GM23338 (cell line): ENCODE data around the gene EPHA6.

Experiments
- CREB1 ChIP-seq: fragments of 250-450 bp; sonication (Bioruptor Pico); IDR thresholded peaks from 2 replicates; pipeline ENCODE4 v1.5.0; 2020; ENCODE audit warnings: low read depth, mild to moderate bottlenecking, moderate library complexity
- CTCF ChIP-seq, 2 experiments: fragments of 200-600 bp in 1 of 2; sonication (generic) in 1 of 2; conservative IDR thresholded peaks; 2 replicates each; pipeline versions ENCODE4 v1.5.1 to v1.6.1; 2016 to 2017; ENCODE audit warnings: antibody characterized with exemption in 2 of 2, low read depth in 2 of 2, mild to moderate bottlenecking in 2 of 2, moderate library complexity in 1 of 2
- ETS1 ChIP-seq: IDR thresholded peaks from 2 replicates; pipeline ENCODE4 v1.6.1; 2016; ENCODE audit warnings: antibody characterized with exemption
- EZH2 ChIP-seq: fragments of 200-600 bp; sonication (generic); IDR thresholded peaks from one replicate; pipeline ENCODE4 v1.8.0; 2017; ENCODE audit warnings: antibody characterized with exemption, mild to moderate bottlenecking, low read depth; ENCODE audit not compliant: unreplicated experiment
- EZH2phosphoT487 ChIP-seq: fragments of 200-600 bp; sonication (generic); IDR thresholded peaks from one replicate; pipeline ENCODE4 v1.8.1; 2018; ENCODE audit warnings: antibody characterized with exemption; ENCODE audit not compliant: unreplicated experiment
- JUNB ChIP-seq: IDR thresholded peaks from one replicate; pipeline ENCODE4 v1.6.1; 2016; ENCODE audit warnings: antibody characterized with exemption; ENCODE audit not compliant: unreplicated experiment
- NANOG ChIP-seq: IDR thresholded peaks from 2 replicates; pipeline ENCODE4 v1.6.1; 2016; ENCODE audit warnings: antibody characterized with exemption, borderline replicate concordance
- POLR2AphosphoS5 ChIP-seq: IDR thresholded peaks from 2 replicates; pipeline ENCODE4 v1.6.1; 2016; ENCODE audit warnings: antibody characterized with exemption, low read depth
- REST ChIP-seq: IDR thresholded peaks from one replicate; pipeline ENCODE4 v1.6.1; 2018; ENCODE audit warnings: antibody characterized with exemption; ENCODE audit not compliant: unreplicated experiment
- STAT1 ChIP-seq: IDR thresholded peaks from one replicate; pipeline ENCODE4 v1.6.1; 2016; ENCODE audit warnings: antibody characterized with exemption; ENCODE audit not compliant: unreplicated experiment
- ZNF114 ChIP-seq: fragments of 250-450 bp; sonication (Bioruptor Pico); IDR thresholded peaks from 2 replicates; pipeline ENCODE4 v1.5.0; 2020; ENCODE audit warnings: mild to moderate bottlenecking, moderate library complexity
- ZNF331 ChIP-seq: fragments of 250-450 bp; sonication (Bioruptor Pico); IDR thresholded peaks from 2 replicates; pipeline ENCODE4 v1.5.0; 2020; ENCODE audit warnings: low read depth, mild to moderate bottlenecking, moderate library complexity
- TF ChIP-seq, protein P1 (sequence below): fragments of 250-450 bp; sonication (Bioruptor Pico); IDR thresholded peaks from 2 replicates; pipeline ENCODE4 v1.5.0; 2020; ENCODE audit warnings: mild to moderate bottlenecking, moderate library complexity

DNA sequence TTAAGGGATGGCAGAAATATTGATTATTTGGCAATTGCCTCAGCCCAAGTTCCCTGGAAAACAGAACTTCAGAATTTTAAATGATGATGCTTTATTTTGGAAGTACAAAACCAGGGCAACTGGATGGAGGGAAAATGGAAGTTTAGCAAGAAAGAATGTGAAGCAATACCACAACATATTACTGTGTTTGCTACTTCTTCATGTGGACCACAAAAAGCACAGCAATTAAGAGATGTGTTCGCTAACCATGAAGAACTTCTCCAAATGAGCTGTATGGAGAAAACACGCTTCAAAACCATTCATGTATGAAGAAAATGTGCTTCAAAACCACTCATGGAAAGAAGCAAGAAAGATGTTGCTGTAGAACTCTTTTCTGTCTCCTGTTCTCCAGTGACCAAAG, 885.5 kb downstream of the EPHA6 start:
- no peak for TF ChIP-seq CTCF (conservative IDR thresholded peaks at IDR 0.05; ENCODE audit: low read depth in 2 of 2)
- TF ChIP-seq REST: no peak
- TF ChIP-seq JUNB: no peak
- TF ChIP-seq EZH2: no peak
- no peak for TF ChIP-seq ETS1
- no peak for TF ChIP-seq POLR2AphosphoS5
- no peak for TF ChIP-seq EZH2phosphoT487
- no peak for TF ChIP-seq NANOG
- TF ChIP-seq CREB1: no peak
- TF ChIP-seq ZNF331 (CRISPR knock-in tag): no peak
- TF ChIP-seq STAT1: no peak
- no peak for TF ChIP-seq ZNF114 (CRISPR knock-in tag)
- TF ChIP-seq, protein P1, sequence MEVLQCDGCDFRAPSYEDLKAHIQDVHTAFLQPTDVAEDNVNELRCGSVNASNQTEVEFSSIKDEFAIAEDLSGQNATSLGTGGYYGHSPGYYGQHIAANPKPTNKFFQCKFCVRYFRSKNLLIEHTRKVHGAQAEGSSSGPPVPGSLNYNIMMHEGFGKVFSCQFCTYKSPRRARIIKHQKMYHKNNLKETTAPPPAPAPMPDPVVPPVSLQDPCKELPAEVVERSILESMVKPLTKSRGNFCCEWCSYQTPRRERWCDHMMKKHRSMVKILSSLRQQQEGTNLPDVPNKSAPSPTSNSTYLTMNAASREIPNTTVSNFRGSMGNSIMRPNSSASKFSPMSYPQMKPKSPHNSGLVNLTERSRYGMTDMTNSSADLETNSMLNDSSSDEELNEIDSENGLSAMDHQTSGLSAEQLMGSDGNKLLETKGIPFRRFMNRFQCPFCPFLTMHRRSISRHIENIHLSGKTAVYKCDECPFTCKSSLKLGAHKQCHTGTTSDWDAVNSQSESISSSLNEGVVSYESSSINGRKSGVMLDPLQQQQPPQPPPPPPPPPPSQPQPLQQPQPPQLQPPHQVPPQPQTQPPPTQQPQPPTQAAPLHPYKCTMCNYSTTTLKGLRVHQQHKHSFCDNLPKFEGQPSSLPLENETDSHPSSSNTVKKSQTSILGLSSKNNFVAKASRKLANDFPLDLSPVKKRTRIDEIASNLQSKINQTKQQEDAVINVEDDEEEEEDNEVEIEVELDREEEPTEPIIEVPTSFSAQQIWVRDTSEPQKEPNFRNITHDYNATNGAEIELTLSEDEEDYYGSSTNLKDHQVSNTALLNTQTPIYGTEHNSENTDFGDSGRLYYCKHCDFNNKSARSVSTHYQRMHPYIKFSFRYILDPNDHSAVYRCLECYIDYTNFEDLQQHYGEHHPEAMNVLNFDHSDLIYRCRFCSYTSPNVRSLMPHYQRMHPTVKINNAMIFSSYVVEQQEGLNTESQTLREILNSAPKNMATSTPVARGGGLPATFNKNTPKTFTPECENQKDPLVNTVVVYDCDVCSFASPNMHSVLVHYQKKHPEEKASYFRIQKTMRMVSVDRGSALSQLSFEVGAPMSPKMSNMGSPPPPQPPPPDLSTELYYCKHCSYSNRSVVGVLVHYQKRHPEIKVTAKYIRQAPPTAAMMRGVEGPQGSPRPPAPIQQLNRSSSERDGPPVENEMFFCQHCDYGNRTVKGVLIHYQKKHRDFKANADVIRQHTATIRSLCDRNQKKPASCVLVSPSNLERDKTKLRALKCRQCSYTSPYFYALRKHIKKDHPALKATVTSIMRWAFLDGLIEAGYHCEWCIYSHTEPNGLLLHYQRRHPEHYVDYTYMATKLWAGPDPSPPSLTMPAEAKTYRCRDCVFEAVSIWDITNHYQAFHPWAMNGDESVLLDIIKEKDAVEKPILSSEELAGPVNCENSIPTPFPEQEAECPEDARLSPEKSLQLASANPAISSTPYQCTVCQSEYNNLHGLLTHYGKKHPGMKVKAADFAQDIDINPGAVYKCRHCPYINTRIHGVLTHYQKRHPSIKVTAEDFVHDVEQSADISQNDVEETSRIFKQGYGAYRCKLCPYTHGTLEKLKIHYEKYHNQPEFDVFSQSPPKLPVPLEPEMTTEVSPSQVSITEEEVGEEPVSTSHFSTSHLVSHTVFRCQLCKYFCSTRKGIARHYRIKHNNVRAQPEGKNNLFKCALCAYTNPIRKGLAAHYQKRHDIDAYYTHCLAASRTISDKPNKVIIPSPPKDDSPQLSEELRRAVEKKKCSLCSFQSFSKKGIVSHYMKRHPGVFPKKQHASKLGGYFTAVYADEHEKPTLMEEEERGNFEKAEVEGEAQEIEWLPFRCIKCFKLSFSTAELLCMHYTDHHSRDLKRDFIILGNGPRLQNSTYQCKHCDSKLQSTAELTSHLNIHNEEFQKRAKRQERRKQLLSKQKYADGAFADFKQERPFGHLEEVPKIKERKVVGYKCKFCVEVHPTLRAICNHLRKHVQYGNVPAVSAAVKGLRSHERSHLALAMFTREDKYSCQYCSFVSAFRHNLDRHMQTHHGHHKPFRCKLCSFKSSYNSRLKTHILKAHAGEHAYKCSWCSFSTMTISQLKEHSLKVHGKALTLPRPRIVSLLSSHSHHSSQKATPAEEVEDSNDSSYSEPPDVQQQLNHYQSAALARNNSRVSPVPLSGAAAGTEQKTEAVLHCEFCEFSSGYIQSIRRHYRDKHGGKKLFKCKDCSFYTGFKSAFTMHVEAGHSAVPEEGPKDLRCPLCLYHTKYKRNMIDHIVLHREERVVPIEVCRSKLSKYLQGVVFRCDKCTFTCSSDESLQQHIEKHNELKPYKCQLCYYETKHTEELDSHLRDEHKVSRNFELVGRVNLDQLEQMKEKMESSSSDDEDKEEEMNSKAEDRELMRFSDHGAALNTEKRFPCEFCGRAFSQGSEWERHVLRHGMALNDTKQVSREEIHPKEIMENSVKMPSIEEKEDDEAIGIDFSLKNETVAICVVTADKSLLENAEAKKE: no peak
